ENCODE data around the gene MYH13.

DNA sequence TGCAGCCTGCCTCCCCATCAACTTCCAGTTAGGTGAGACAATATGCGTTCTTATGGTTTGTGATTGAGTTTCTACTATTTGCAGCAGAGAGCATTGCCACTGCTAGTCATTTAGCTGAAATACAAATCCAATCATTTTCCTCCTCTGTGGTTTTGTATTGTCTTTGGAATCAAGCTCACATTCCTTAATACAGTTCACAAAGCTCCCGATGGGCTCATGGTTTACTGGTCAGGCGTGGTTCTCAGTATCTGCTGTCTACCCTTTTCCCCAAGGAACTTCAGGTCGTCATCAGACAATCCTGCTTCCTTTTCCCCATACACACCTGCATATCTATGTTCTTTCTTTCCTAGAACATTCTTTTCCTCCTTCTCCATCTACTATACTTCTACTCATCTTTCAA, 104.8 kb downstream of the MYH13 start:
- TF ChIP-seq, protein P1, sequence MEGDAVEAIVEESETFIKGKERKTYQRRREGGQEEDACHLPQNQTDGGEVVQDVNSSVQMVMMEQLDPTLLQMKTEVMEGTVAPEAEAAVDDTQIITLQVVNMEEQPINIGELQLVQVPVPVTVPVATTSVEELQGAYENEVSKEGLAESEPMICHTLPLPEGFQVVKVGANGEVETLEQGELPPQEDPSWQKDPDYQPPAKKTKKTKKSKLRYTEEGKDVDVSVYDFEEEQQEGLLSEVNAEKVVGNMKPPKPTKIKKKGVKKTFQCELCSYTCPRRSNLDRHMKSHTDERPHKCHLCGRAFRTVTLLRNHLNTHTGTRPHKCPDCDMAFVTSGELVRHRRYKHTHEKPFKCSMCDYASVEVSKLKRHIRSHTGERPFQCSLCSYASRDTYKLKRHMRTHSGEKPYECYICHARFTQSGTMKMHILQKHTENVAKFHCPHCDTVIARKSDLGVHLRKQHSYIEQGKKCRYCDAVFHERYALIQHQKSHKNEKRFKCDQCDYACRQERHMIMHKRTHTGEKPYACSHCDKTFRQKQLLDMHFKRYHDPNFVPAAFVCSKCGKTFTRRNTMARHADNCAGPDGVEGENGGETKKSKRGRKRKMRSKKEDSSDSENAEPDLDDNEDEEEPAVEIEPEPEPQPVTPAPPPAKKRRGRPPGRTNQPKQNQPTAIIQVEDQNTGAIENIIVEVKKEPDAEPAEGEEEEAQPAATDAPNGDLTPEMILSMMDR (IDR thresholded peaks at IDR 0.05), result no peak
- TF ChIP-seq EP300 (IDR thresholded peaks at IDR 0.05; ENCODE audit: borderline replicate concordance in 1 of 2, low read depth in 1 of 2, low read length in 1 of 2) (no peak), RCOR1 (IDR thresholded peaks at IDR 0.05; ENCODE audit: low read length) (no peak)

Measured in SK-N-SH (cell line).